Activated CD8-positive, alpha-beta memory T cell treated with anti-CD3 and anti-CD28 coated beads, Interleukin-2, amount 50 U/mL, for 1 hour (primary cell): ENCODE measurements around the gene UNC80.

Experiments used
- DNase-seq: peaks from one replicate; pipeline ENCODE4 v3.0.0-alpha.2; 2020; ENCODE audit errors: extremely low read depth

Gene UNC80

DNA sequence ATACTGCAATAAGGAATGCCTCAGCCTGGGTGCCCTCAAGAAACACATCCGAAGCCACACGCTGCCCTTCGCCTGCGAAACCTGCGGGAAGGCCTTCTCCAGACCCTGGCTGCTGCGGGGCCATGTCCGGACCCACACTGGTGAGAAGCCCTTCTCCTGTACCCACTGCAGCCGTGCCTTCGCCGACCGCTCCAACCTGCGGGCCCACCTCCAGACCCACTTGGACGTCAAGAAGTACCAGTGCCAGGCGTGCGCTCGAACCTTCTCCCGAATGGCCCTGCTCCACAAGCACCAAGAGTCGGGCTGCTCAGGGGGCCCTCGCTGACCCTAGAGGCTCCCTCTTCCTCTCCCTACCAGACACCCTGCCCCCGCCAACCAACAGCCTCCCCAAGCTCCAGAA is 37.6 kb downstream of the UNC80 start:
- no peak for DNase-seq

- no peak for DNase-seq
These were observed 46.2 kb downstream of the UNC80 start for GRCh38 chr2:209817844-209818271.

- DNase-seq, result no peak
These were observed 47.3 kb downstream of the UNC80 start for GRCh38 chr2:209818939-209819338.

- no peak for DNase-seq
These were observed 50.2 kb downstream of the UNC80 start for GRCh38 chr2:209821806-209822205.

GRCh38 chr2:209823484-209823883 is 51.9 kb downstream of the UNC80 start:
- DNase-seq, result no peak

DNA sequence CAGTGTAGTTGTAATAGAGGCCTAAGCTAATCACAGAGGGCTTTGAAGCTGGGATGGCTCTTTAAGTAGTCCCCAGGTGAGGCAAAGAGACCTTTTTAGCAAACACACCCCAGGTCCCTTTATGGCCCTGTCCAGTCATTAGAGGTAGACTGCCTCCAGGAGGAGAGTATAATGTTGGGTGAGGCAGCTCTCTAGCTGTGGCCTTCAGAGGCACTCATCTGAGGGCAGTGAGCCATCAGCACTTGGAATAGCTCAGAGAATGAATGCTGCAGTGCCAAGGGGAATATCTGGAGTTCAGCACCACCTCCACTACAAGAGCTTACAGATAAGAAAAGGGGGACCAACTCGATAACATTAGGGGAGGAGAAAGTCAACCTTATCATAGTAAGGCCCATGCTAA is 52.8 kb downstream of the UNC80 start:
- DNase-seq, result no peak

GRCh38 chr2:209830722-209831465 is 59.3 kb downstream of the UNC80 start:
- DNase-seq, result no peak

DNA sequence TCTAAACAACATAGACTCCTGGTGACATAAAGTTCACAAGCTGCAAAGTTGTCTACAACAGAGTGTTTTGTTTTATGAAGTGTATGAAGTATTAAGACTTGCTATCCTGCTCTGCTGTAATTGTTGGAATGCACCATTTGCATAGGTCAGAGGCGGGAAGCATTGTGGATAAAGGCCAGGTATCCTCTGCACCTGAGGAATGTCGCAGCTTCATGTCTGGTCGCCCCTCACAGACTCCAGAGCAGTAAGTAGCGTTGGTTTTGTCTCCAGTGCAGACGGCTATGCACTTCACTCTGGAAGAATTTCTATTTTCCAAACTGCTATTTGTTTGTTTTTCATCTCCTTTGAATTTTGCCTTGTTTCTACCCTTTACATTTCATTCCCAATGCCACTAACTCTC is 63.1 kb downstream of the UNC80 start:
- DNase-seq, result no peak

- no peak for DNase-seq
These were observed 68.8 kb downstream of the UNC80 start for GRCh38 chr2:209840434-209840833.

GRCh38 chr2:209845666-209846065 is 74.0 kb downstream of the UNC80 start:
- no peak for DNase-seq

- no peak for DNase-seq
These were observed 93.2 kb downstream of the UNC80 start for GRCh38 chr2:209864716-209865295.

DNA sequence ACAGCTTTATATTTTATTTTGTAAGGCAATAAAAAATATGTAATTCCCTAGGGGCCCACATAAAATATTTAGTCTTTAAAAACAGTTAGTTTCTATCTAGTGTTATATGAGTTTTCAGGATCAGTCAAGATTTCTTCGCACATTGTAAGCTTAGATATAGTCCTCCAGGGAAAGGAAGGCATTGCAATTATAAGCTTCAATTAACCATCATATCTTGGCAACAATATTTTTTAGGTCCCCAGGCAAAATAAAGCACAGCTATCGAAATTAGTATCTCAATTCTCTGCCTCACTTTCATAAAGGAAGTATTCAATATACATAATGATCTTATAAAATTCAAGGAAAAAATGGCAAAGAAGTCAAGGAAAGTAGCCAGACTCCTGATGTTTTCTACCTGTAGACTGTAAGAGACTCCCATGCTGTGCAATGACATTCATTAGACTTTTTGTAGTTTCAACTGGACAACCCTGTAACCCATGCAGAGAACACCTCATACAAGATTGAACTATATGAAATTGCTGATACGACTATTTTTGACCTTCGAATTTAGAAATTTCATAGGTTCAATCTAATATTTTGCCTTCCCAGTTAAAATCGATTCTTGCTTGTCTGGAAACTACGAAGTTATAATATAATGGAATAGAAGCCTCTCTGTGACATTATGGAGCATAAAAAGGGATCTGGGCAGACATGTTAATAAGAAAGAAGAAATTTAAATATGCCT is 96.8 kb downstream of the UNC80 start:
- DNase-seq, result no peak

DNA sequence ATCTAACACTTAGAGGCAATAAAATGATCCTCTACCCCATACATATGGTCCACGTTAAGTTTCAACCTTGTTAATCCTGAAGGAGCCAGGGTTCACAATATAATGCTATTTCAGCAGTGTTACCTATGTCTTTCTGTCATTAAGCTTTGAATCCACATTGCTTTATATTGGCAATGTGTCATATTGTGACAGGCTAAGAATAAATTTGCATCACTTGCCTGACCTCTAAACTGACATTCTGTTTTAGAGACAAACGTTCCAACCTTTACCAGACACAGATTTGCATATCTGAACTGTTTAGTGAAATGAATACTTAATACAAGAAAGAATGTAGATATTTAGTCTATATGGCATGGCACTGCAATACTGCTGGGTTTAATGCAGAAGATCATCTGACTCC is 98.4 kb downstream of the UNC80 start:
- no peak for DNase-seq

DNA sequence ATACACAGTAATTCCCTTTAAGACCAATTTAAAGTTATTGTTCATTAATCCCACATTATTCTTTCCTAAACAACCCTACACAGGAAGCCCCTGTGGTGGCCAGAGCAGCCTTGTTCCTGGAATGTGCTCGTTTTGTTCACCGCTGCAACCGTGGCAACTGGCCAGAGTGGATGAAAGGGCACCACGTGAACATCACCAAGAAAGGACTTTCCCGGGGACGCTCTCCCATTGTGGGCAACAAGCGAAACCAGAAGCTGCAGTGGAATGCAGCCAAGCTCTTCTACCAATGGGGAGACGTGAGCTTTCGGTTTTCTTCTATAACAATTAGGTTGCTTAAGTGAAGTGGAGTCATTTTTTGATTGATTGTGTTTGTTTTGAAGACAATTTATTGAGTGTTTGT is 101.0 kb downstream of the UNC80 start:
- no peak for DNase-seq

DNA sequence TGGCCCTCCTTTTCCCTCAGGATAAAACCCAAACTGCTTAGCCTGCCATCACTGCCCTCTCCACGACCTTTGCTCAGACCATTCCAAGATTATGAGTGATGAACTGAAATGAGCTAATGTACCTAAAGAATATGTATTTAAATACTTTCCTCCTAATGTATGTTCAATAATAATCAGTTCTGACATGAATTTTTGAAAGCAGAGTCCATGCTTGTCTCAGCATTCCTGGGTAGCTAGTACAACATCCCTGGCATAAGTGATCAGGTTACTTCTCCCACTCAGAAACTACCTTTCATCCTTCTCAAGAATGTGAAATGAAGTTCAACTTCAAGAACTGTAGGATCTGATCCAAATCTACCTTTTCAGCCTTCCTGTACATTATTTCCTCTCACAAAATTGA is 103.6 kb downstream of the UNC80 start:
- no peak for DNase-seq

GRCh38 chr2:209876211-209876610 is 104.6 kb downstream of the UNC80 start:
- no peak for DNase-seq

- no peak for DNase-seq
These were observed 107.1 kb downstream of the UNC80 start for GRCh38 chr2:209878701-209879100.

GRCh38 chr2:209900638-209901037 is 129.0 kb downstream of the UNC80 start:
- no peak for DNase-seq

DNA sequence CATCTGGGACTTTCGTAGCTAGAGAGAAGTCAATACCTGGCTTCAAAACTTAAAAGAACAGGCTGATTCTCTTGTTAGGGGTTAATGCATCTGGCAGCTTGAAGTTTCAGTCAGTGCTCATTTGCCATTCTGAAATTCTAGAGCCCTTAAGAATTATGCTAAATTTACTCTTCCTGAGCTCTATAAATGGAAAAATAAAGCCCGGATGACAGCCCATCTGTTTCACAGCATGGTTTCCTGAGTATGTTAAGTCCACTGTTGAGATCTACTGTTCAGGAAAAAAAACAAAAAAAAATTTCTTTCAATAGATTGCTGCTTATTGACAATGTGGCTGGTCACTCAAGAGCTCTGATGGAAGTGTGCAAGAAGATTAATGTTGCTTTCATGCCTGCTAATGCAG is 129.5 kb downstream of the UNC80 start:
- DNase-seq, result no peak

DNA sequence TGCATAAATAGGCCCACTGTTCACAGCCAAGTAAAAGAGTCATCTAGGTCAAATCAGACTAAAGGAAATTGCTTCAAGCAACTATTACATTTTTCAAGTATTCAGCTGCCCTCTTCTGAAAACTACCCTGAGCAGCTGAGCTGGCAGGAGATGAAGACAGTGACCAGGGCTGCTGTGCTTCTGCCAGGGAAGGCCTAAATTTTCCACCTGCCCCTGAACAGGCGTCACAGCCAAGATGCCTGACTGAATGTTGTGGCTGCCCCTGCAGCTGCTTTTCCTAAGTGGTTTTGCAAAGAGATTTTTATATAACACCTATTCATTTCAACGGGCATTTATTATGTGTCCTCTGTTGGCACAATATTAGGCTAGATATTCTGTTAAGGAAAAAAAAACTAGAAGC is 134.1 kb downstream of the UNC80 start:
- no peak for DNase-seq

DNA sequence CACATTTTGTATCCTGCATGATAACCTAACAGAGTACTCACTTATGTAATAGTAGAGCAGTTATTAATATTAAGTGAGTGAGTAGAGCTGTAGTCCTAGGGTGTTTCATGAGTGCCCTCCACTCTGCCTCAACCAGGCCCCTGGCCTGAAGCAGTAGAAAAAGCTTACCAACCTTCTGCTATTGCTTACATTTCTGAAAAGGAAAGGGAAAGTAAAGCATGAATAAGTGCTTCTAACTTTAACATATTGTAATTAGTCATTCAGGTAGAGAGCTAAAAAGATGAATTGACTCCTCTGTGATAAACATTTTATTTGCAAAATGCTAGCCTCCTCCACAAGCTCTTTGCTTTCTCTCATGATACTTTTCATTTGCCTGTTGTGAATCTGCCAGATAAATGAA is 136.1 kb downstream of the UNC80 start:
- DNase-seq, result no peak

DNA sequence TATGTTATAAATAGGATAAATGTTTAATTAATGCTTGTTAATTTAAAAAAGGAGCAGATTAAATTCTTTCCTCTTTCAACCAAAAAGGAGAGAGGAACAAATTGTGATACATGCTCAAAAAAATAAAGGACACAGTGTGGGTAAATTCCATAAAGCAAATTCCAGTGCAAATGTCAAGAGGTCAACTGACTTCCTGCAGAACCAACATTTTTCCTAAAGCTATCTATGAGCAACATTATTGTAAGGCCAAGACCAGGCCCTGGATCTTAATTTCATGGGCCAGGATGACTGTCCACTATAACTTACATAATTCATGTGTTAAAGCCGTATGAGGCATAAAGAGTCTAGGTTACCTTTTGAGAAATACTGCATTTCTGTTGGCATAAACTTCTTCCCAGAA is 136.9 kb downstream of the UNC80 start:
- DNase-seq, result no peak

DNA sequence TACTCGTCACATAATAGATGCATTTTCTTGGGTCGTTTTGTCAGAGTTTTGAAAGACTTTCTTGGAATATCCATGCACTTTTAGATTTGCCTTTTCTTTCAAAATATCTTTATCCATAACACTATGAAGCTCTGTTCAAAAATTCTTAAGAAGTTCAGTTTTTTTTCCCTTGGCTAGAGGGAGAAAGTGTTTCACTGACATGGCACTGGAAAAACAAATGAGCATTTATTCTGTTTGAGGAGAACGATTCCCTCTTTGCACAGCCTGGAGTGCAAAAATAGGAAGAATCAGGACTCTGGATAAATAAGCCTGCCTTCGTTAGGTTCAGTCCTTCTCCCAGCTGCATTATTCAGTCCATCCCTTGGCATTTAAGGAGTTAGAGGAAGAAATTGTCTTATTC is 139.9 kb downstream of the UNC80 start:
- no peak for DNase-seq
